HepG2 (cell line): ENCODE measurements around the gene EGR1.

Experiments
- ARNT2 ChIP-seq: sonication (generic); formaldehyde crosslinking; IDR thresholded peaks from 2 replicates; pipeline ENCODE4 v1.8.0; 2022; ENCODE audit warnings: mild to moderate bottlenecking, low read depth, missing genetic modification reagents, moderate library complexity
- BCL6 ChIP-seq: IDR thresholded peaks from 2 replicates; pipeline ENCODE4 v1.6.1; 2016; ENCODE audit warnings: missing genetic modification reagents, missing compliant biosample characterization
- CTCF ChIP-seq: sonication (generic); formaldehyde crosslinking; IDR thresholded peaks from 2 replicates; pipeline ENCODE4 v1.5.0; 2020; ENCODE audit warnings: mild to moderate bottlenecking, missing genetic modification reagents, moderate library complexity
- HDAC6 ChIP-seq: fragments of 200-600 bp; sonication (generic); IDR thresholded peaks from 2 replicates; pipeline ENCODE4 v1.7.0; 2017; ENCODE audit warnings: mild to moderate bottlenecking, antibody characterized with exemption, low read length, low read depth
- MAFK ChIP-seq, 2 experiments: IDR thresholded peaks in 1 of 2; conservative IDR thresholded peaks in 1 of 2; 2 replicates each; pipeline ENCODE4 v1.6.1; 2011; ENCODE audit warnings: improper control_type of control experiment in 2 of 2, low read length in 2 of 2
- NFE2 ChIP-seq: sonication (generic); formaldehyde crosslinking; IDR thresholded peaks from 2 replicates; pipeline ENCODE4 v1.4.0; 2020; ENCODE audit warnings: missing genetic modification reagents
- POLR2A ChIP-seq, 2 experiments: IDR thresholded peaks; 2 replicates each; pipeline ENCODE4 v1.6.1; 2011; ENCODE audit warnings: low read depth in 2 of 2, low read length in 2 of 2, mild to moderate bottlenecking in 1 of 2, moderate library complexity in 1 of 2; ENCODE audit not compliant: insufficient read depth in 1 of 2
- SETDB1 ChIP-seq: sonication (generic); formaldehyde crosslinking; IDR thresholded peaks from 2 replicates; pipeline ENCODE4 v1.5.1; 2020; ENCODE audit warnings: missing genetic modification reagents, mild to moderate bottlenecking, borderline replicate concordance
- STAT6 ChIP-seq: sonication (generic); formaldehyde crosslinking; IDR thresholded peaks from 2 replicates; pipeline ENCODE4 v1.4.0; 2020; ENCODE audit warnings: missing genetic modification reagents, mild to moderate bottlenecking, borderline replicate concordance
- ZBTB10 ChIP-seq: sonication (generic); formaldehyde crosslinking; IDR thresholded peaks from 2 replicates; pipeline ENCODE4 v1.4.0; 2020; ENCODE audit warnings: missing genetic modification reagents, borderline replicate concordance
- ZNF224 ChIP-seq: sonication (generic); formaldehyde crosslinking; IDR thresholded peaks from 2 replicates; pipeline ENCODE4 v1.5.0; 2020; ENCODE audit warnings: mild to moderate bottlenecking, missing genetic modification reagents
- ZNF558 ChIP-seq: sonication (generic); formaldehyde crosslinking; IDR thresholded peaks from 2 replicates; pipeline ENCODE4 v1.9.0; 2022; ENCODE audit warnings: mild to moderate bottlenecking, missing genetic modification reagents, borderline replicate concordance
- ZNF781 ChIP-seq: sonication (generic); formaldehyde crosslinking; IDR thresholded peaks from 2 replicates; pipeline ENCODE4 v1.5.1; 2020; ENCODE audit warnings: borderline replicate concordance, mild to moderate bottlenecking, missing genetic modification reagents; ENCODE audit errors: not compliant biosample characterization

- TF ChIP-seq BCL6 = no peak
- no peak for TF ChIP-seq NFE2
- no peak for TF ChIP-seq MAFK (conservative IDR thresholded peaks at IDR 0.05 in 1 of 2, IDR thresholded peaks at IDR 0.05 in 1 of 2; ENCODE audit: low read length in 2 of 2)
- TF ChIP-seq ZNF558 (CRISPR knock-in tag) = no peak
- peak; percentile 69 for TF ChIP-seq CTCF (CRISPR knock-in tag)
- no peak for TF ChIP-seq ARNT2
- TF ChIP-seq POLR2A (IDR thresholded peaks at IDR 0.05; ENCODE audit: insufficient read depth in 1 of 2, low read depth in 2 of 2, low read length in 2 of 2) = 0 out of 4 replicates have a peak, but pooled peaks of 1 of the 2 experiments have one; percentile 34
- TF ChIP-seq ZNF781 (CRISPR knock-in tag) = peak; percentile 3
- TF ChIP-seq ZNF224 (CRISPR knock-in tag) = no peak
- TF ChIP-seq STAT6 (CRISPR knock-in tag) = no peak
- no peak for TF ChIP-seq HDAC6
- no peak for TF ChIP-seq SETDB1 (CRISPR knock-in tag)
- TF ChIP-seq ZBTB10 (CRISPR knock-in tag) = no peak
Measured at GRCh38 chr5:138463419-138464007, 1.8 kb upstream of the EGR1 start.
